NCI-H2196 (cell line): Measurements from ENCODE around the gene TCF7L1.

Experiments used
- DNase-seq: peaks from one replicate; lab custom pipeline; 2025; ENCODE audit not compliant: unreplicated experiment; lab: John Stamatoyannopoulos, UW

TCF7L1 gene

DNA sequence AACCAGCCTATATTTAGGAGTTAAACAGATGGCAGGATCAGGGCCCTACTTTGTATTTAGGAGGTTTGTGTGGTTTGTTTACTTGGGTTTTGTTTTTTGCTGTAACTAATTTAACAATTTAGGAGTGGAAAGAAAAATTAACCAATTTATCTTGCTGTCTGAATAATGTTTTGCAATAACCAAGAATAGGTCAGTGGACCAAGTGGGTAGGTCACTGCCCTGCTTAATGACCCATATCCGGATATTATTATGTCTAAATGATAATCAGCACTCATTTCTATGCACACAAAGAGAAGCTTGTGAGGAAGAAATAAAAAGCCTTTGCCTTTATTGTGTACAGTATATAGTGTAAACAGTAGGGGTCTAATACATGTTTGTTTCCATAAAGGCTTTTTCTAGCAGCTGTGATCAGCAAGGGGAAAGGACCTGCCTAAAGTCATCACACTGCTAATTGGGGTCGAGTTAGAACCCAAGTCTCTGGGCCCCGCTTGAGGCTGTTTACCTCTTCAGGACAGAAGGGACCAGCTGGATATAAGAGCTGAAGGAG, 118.0 kb downstream of the TCF7L1 start:
- no peak for DNase-seq

DNA sequence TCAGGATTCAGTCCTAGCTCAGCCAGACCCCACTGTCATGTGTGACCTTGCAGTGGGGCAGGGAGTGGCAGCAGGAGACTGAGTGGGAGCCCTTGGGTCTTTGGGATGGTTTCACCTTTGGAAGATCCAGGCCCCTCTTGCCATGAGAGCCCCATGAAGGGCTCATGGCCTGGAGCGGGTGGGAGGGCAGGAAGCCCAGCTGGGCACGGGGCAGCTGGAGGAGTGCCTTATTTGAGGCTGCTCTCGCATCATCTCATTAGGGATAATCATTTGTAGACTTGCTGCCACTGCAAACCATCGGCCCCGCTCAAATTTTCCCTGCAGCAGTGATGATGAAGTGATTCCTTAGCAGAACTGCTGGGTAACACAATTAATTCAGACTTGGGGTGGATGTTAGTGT, 120.7 kb downstream of the TCF7L1 start:
- no peak for DNase-seq

- no peak for DNase-seq
Measured at GRCh38 chr2:85254540-85255300, 121.5 kb downstream of the TCF7L1 start.

DNA sequence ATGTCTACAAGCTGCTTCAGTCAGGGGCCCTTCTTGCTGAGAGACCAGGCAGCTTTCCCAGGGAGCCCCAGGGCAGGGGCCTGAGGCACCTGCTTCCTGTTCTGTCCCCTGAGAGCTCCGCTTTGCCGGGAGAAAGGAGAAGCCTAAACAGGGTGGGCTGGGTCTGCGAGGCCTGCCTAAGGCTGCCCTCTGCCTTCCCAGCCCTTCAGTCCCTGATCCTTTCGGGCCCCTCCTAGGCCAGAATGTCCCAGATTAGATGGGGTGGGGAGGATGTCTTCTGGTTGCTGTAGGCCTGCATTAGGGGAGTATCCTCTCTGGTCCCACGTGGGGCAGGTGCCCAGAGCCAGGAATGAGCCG, 122.2 kb downstream of the TCF7L1 start:
- DNase-seq, result no peak

GRCh38 chr2:85255813-85256594, 122.8 kb downstream of the TCF7L1 start:
- no peak for DNase-seq

- no peak for DNase-seq
Measured at GRCh38 chr2:85257359-85257969, 124.3 kb downstream of the TCF7L1 start.

DNA sequence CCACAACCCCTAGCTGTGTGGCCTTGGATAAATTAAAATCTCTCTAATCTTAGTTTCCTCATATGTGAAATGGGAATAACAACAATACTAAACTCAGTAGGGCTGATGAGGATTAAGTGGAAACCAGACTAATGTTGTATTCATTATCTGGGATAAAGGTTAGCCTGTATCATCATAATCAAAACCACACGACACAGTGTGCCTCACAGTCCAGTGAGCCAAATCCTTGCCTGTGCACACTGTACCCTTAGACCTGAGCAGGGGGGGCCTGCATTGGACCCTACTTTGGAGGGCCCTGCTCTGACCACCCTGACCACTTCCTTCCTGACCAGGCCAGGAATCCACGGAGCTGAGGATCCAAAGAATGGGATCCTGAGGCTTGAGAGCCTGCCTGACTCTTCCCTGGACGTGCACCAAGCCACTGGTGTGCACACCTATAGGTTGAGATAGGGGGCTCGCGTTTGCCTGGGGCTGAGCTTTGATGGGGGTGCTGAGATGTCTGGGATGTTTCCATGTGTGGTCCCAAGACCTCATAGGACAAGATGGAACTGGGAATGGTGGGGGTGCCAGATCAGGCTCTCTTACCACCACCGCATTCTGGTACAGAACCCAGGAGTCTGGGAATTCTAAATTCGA, 124.9 kb downstream of the TCF7L1 start:
- DNase-seq, result no peak

DNA sequence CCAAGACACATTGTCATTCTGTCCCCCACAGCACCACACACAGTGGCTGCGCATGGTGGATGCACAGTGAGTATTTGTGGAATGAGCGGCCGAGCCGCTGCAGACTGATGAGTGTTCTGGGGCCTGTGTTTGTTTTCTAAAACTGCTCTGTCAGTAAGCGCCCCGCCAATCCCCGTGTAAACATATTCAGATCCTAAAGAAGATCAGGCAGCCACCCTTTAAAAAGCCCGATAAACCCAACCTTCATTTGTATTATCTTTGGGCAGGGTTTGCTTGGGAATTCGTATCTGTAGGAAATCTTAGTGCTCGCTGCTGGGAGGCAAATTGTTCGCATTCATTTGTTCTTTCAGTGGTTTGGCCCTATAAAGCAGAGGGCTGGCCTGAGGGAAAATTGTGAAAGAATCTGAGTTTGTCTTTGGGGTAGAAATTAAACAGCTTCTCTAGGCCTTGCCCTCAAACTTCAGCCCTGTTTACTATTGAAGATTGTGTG, 126.0 kb downstream of the TCF7L1 start:
- DNase-seq, result no peak

- DNase-seq, result no peak
Measured at GRCh38 chr2:85259879-85260278, 126.7 kb downstream of the TCF7L1 start.

GRCh38 chr2:85263591-85263990, 130.4 kb downstream of the TCF7L1 start:
- DNase-seq, result no peak

DNA sequence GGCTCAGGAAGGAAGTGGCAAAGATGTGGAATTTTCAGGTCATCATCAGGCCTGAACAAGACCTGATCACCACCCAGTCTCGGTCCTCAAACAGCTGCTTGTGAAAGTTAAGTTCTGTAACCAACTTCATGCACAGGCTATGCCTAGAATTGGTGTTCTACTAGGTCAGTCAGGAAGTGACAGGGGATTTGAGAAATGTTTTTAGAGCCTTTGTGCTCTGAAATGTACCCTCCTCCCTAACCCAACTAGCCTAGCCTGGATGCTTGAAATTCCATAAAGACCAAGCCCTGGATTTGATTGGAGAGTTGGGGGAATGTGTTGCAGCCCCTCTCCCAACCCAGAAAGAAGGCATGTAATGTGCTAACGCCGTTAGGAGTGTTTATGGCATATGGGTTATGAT, 131.3 kb downstream of the TCF7L1 start:
- DNase-seq, result no peak

- DNase-seq, result no peak
Measured at GRCh38 chr2:85265304-85265703, 132.1 kb downstream of the TCF7L1 start.

- peak; percentile 7 for DNase-seq
Measured at GRCh38 chr2:85266146-85267041, 133.2 kb downstream of the TCF7L1 start.

GRCh38 chr2:85269959-85270358, 136.8 kb downstream of the TCF7L1 start:
- peak; percentile 6 for DNase-seq

DNA sequence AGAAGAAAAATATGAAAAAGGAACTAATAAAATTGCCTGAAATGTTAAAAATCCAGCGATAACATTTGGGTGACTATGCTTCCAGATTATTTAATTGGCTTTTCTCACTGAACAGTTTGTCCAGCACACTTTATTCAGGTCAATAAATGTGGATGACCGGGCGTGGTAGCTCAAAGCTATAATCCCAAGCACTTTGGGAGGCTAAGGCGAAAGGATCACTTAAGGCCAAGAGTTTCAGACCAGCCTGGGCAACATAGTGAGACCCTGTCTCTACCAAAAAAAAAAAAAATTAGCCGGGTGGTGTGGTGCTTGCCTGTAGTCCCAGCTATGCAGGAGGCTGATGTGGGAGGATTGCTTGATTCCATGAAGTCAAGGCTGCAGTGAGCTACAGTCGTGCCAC, 139.2 kb downstream of the TCF7L1 start:
- DNase-seq, result no peak

DNA sequence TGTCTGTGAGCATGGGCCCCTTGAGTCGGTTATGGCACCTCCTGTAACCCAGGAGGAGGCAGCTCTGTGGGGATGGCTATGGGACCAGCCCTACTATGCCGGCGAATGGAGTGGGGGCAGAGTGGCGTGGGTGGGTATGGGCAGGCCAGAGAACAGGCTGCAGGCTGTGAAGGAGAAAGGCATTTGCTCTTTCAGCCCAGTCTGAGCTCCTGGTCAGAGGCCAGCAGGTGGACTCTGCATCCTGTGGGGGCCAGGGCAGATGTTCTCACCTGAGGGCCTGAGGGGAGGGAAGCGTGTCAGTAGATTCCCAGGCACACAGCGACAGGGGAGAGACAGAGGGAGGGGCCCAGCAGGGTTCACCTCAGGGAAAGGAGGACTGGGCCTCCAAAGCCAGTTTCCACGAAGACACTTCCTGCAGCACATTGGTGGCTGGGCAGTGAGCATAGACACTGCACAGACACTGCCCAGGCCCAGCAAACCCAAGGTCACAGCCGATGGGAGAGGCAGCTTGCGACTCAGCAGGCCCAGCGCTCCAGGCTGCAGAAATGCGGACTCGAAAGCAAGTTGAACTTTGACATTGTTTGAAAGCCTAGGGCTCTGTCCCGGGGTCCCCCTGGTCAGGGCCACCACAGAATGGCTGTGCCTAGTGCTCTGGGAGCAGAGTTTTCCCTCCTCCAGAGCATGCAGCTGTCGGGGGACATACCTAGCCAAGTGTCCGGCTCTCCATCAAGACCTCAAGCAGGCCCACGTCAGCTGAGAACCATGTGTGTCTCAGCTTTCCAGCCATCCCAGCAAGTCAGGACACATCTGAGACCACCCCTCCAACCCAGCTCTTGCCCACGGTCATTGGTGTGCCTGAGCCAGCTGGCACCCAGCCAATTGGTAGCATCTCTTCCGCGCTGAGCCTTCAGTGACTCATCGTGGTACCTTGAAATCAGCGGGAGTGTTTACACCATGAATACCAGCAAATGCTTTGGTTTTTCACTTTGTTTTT, 140.8 kb downstream of the TCF7L1 start:
- DNase-seq, result no peak

DNA sequence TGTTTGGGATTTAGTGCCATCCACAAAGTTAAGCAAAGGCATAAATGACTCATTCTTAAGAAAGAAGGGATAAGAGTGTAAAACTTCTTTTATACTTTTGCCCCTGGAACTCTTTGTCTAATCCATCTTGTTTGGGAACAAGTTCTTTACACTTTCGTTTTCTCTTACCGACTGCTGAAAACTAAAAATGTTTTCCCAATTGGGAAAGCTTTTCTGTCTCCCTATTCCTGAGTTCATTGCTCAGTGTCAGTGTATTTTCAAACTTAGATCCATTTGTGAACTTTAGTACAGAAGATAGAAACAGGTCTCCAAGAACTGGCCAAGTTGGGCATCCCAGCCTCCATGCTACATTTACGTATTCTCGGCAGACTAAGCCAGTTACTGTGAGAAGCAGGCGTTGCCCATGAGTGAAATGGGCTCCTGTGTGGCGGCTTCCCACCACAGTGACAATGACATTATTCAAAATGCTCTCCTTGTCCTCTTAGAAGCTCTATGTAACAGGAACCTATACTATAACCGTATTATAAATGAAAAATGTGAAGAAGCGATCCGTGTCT, 142.9 kb downstream of the TCF7L1 start:
- DNase-seq, result no peak

DNA sequence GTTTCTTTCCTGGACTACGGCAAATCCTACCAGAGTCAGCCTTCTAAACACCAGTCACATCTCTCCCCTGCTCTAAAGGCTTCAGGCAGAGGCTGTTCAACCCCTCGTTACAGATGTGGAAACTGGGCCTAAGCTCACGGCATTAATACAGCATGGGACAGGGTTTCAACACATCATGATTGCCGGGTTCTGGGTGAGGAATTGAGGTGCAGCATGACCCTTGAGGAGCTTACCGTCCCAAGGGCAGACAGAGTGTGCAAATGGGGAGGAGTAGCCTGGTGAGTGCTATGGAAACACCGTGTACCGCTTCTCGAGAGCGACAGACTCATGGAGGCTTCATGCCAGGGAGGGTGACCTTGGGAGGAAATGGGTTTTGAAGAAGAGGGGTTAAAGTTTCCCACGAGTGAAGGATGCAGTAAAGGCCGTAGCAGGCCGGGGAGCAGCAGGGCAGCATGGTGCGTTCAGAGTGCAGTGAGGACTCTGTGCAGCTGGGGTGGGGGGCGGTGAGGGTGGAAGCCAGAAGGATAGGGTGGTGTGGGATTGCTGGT, 143.5 kb downstream of the TCF7L1 start:
- no peak for DNase-seq
